ENCODE results near the gene LRMDA.
A peak's percentile ranks its signal among the peaks of the same experiment; 100 is the strongest.

The LRMDA gene

GRCh38 chr10:76184647-76185046 lies 753.2 kb downstream of the LRMDA start:
- no peak for DNase-seq (ENCODE audit: low read depth)
- TF ChIP-seq CTCF (conservative IDR thresholded peaks at IDR 0.05; ENCODE audit: low read length) = no peak
- no peak overlapping the region for H3K4me3 ChIP-seq (ENCODE audit: low read length)

GRCh38 chr10:76185471-76186301 lies 754.3 kb downstream of the LRMDA start:
- peak; percentile 64 for DNase-seq (ENCODE audit: low read depth)
- no peak for TF ChIP-seq CTCF (conservative IDR thresholded peaks at IDR 0.05; ENCODE audit: low read length)
- no peak overlapping the region for H3K4me3 ChIP-seq (ENCODE audit: low read length)

- TF ChIP-seq CTCF (conservative IDR thresholded peaks at IDR 0.05; ENCODE audit: low read length) = no peak
Measured at GRCh38 chr10:76188216-76188615, 756.8 kb downstream of the LRMDA start.

GRCh38 chr10:76190634-76191270 lies 759.3 kb downstream of the LRMDA start:
- no peak overlapping the region for H3K4me3 ChIP-seq (ENCODE audit: low read length)
- no peak for DNase-seq (ENCODE audit: low read depth)
- TF ChIP-seq CTCF (conservative IDR thresholded peaks at IDR 0.05; ENCODE audit: low read length) = no peak

More at GRCh38 chr10:76188216-76188615, 756.8 kb downstream of the LRMDA start:
- H3K4me3 ChIP-seq (ENCODE audit: low read length) = no peak overlapping the region
- no peak for DNase-seq (ENCODE audit: low read depth)

- DNase-seq (ENCODE audit: low read depth) = no peak
- no peak overlapping the region for H3K4me3 ChIP-seq (ENCODE audit: low read length)
- no peak for TF ChIP-seq CTCF (conservative IDR thresholded peaks at IDR 0.05; ENCODE audit: low read length)
Measured at GRCh38 chr10:76191336-76191735, 759.9 kb downstream of the LRMDA start.

GRCh38 chr10:76192151-76192550 lies 760.7 kb downstream of the LRMDA start:
- H3K4me3 ChIP-seq (ENCODE audit: low read length) = no peak overlapping the region
- no peak for DNase-seq (ENCODE audit: low read depth)
- no peak for TF ChIP-seq CTCF (conservative IDR thresholded peaks at IDR 0.05; ENCODE audit: low read length)

All from AG10803 (cell line).